Endothelial cell of hepatic sinusoid (primary cell): ENCODE measurements around the gene UQCRQ.

ENCODE experiments used
- in situ Hi-C: cut with HindIII; loops from 2 replicates; pipeline ENCODE4 v1.10.0; 2017; ENCODE audit warnings: low sequenced_read_pairs

The UQCRQ gene

DNA sequence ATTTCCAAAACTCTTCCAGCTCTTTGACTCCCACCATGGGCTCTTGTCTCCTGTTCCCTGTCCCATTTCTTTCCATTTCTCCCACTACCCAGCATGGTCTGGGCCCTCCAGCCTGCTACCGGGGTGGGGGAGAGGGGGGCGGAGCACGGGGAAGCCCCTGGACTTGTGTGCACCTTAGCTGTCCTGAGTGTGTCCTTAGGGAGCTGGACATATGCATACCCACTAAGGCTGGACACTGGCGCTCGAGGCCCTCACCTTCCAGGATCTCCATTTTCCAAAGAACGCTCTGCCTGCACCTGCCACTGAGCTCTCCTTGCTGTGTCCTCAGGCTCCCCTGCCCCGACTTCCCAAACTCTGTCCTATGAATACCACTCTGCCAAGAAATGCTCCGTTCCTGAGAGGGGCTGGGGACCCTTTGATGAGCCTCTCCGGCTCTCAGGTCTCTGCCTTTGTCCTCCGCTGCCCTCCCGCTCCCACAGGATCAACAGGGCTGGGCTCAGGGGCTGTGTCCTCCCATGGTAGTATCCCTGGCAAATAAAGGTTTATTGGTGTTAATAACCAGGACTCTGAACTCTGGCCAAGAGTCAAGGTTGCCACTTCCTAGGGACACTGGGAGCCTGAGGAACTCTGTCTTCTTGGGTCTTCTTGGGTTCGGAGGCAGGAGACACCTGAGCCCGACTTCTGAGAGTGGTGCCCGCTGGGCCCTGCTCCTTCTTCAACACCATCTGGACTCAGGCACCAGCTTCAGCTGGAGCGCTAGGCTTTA lies 35.2 kb upstream of the UQCRQ start:
- in situ Hi-C loops: no loop called here

DNA sequence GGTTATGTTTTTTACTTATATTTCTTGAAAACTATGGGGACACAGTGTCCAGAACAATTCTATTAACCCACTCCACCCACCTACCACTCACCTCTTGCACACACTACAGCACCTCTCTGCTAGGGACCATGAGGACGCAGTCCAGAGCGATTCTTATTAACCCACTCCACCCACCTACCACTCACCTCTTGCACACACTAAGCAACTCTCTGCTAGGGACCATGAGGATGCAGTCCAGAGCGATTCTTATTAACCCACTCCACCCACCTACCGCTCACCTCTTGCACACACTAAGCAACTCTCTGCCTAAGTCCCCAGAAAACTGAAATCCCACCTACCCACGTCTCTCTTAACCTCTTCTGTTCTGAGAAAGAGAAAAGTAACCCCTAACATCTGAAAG lies 33.8 kb upstream of the UQCRQ start:
- in situ Hi-C loops: no loop called here

DNA sequence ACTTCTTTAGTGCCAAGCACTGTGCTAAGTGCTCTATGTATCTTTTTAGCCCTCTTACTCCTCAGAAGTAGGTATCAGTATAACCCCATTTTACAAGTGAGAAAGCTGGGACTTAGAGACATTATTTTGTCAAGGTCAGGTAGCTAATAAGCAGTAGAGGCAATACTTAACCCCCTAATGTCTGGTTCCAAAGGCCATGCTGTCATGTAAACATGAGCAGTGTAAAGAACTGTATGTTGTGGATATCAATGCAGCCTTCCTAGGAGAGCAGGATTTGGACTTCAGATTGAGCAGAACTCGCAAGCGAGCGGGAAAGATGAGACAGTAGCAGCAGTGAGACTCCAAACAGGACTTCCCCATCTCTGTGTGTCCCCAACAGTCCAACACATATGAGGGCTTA lies 32.4 kb upstream of the UQCRQ start:
- in situ Hi-C loops: no loop called here

DNA sequence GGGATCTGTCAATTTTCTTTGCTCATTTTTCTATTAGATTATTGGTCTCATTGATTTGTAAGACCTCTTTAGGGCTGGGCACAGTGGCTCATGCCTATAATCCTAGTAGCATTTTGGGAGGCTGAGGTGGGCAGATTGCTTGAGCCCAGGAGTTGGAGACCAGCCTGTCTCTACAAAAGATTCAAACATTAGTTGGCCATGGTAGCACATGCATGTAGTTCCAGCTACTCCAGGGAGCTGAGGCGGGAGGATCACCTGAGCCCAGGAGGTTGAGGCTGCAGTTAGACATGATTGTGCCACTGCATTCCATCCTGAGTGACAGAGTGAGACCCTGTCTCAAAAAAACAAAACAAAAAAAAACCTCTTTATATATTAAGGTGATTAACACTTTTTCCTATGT lies 29.6 kb upstream of the UQCRQ start:
- in situ Hi-C loops: no loop called here

DNA sequence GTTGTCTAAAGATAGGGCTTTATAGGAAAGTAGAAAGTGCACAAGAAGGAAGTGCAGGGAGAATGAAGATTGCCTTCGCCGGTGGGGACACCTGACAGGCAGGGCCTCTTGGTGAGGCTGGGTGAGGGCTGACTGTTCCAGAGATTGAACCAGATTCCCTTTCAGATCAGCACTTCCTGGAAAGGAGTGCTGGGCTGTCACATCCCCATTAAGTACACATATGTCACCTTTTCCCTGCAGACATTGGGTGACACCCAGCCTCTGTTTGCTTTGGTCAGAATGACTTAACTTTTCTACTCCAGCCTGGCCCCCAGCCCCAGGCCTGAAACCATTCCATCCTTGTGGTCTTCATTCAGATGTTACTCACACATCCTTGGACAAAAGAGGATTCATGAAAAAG lies 28.6 kb upstream of the UQCRQ start:
- in situ Hi-C loops: no loop called here

DNA sequence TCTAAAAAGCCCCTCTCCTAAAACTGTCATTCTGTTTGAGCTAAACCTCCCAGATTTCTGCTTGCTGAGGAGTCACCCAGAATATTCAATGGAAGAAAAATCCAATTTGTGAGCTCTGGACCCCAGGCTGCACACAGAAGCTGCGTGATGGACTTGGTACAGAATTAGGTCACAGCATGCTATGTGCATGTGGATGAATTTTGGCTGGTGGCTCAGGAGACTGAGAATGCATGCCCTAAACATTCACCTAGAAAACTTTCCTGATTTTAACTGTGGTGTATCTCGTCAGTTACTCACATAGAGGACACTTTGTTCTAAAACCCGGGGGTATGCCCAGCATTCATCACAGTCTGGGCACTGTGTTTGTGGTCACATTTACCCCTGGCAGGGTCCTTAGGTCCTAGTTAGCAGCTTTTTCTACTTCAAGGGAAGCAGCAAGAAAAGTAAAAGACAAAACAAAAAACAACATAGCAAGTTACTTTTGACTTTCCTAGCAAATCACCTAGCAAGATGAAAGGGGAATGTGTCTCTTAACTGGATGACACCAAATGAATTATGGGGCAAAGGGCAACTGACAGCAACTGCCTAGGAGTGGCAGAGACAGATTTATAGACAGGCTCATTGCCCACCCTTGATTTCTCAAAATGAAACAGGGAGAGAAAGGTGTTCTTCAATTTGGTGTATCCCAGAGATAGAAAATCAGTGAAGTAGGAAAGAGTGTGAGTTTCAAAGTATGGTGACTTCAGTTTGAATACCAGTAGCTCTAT lies 27.7 kb upstream of the UQCRQ start:
- in situ Hi-C loops: no loop called here

DNA sequence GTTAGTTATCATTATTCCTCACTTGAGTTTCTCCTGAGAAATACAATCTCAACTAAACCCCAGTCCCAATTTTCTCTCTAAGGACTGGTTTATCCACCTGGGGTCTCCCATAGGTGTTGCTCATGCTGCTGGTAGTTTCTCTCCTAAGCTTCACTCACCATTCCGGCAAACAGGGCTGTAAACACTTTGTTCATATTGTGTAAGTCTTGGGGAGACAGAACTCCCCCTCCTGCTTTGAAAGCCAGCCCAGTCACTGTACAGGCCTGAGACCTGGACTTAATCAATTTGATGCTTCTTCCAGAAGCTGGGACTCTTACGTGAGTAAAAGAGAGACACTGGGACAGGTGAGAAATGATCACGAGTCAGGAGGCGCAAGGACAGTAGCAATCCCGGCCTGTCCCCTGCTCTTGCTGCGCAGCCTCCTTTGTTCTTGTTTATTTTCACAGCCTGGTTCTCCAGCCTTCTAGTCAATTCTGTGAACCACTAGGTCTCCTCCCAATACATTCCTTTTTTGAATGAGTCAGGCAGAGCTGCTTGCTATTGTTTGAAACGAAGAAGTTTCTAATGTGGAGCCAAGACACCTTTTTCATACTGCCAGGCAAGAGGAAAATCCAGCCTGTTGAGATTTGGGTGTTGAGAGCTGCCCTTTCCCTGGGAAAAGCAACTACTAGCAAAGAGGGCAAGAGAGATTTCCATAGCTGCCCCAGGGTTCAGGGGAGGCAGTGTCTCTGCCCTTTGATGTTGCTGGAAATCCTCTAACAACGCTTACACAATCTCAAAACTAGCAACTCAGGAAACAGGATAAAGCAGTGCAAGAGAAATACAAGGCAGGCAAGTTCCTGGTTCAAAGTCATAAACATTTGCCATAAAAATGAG lies 26.8 kb upstream of the UQCRQ start:
- in situ Hi-C loops: no loop called here

DNA sequence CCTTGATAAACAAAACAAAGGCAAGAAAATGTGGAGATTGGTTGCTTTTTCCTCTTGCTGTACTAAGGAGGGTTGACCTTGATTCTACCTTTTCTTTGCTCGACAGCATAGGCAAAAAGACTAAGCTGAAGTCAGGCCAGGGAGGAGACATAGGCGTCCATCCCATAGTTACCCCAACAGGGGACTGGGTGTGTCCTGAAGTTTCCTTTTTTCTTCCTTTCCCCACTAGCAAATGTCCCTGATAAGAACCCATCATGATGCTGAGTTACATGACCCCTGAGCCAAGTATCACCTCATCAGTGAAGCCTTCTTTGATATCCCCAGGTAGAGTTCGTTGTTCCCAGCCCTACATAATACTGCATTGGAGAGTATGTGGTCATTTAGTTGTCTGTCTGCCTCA lies 26.1 kb upstream of the UQCRQ start:
- in situ Hi-C loops: no loop called here

DNA sequence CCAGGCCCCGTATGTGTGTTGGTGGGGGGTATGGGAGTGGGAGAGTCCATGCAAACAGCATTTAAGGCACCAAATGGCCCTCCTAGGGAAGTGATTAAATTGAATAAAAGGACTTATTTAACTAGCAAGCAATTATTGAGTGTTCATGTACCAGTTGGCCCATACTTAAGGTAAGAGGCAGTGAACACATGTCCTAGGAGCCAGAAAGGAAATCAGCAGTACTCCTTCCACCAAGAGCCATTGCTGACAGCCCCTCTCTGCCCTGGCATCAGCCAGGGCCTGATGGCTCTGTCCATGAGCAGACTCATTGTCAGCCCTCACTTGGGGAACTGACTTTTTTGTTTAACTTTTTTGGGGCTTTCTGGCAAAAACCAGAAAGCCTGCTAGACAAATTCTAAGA lies 25.5 kb upstream of the UQCRQ start:
- in situ Hi-C loops: no loop called here

DNA sequence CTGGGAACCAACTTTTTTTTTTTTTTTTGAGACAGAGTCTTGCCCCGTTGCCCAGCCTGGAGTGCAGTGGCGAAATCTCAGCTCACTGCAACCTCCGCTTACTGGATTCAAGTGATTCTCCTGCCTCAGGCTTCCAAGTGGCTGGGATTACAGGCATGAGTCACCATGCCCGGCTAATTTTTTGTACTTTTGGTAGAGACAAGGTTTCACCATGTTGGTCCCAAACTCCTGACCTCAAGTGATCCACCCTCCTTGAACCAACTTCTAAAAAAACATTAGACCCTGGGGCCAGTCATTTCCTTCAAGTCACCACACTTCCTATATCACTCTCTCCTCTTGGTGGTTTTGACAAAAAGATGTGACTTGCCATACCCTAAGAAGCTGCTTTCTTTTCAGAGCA lies 25.1 kb upstream of the UQCRQ start:
- in situ Hi-C loops: no loop called here

DNA sequence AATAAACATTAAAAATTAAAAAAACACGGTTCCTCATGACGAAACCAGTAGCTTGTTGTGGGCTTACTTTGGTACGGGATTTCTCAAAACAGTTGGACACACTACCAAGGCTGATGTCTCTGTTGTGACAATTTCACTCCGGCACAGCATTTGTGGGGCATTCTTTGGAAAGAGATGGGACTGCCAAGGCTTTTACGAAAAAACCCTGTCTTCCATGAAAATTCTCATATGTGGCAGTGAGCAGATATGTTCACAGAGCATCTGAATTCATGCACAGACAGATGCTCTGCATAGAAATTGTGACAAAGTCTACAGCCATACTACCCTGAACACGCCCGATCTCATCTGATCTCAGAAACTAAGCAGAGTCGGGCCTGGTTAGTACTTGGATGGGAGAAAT lies 18.2 kb upstream of the UQCRQ start:
- in situ Hi-C loops: no loop called here

DNA sequence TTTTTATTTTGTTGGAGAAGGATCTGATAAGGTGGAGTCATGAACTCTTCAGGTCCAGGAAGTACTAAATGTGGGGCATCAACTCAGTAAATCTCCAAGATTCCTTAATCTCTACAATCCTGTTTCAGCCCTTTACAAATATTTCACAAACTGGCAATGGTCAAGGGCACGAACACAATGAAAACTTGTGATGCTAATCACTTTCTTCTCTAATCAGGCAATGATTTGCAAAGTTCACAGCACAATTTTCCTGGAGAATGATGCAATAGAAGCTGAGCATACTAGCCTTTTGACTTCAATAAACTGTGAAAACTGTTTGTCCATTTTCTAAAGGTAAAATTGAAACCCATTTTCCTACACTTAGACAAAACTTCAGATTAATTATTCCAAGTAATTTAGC lies 17.1 kb upstream of the UQCRQ start:
- in situ Hi-C loops: no loop called here

DNA sequence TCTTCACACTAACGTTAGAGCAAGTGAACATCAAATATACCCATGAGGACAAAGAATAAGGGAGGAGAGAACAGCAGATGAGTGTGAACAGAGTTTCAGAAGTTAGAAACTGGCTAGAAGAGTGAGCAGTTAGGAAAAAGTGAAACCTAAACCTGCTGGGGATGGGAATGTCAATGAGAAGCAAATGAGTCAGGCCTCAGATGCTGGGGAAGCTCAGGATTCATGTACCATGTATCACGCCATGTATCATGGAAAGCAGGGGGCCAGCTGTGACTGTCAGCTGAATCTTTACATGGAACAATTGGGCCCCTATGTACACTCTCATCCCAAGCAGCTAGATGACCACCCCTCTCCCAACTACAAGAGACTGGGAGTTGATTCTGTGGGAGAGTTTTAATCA lies 16.4 kb upstream of the UQCRQ start:
- in situ Hi-C loops: loop anchor here (25.0 kb wide), 1 partner anchor 463 kb away; no protein-coding TSS in a partner anchor

DNA sequence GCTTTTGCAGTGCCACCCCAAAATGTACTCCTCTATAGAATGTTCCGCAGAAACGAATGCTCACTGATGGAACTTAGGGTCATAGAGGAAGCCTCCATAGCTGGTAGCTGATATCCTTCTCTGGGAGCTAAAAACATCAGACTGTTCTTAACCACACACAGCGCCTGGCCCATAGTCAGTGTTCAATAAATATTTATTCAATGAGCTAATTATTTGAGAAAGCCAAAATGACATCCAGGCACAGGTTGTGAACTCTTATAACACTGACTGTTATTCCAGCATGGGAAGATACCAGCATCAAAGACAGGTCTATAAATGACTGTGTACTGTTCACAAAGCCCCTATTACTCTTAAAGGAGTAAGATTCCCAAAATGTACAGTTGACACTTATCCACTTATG lies 13.1 kb upstream of the UQCRQ start:
- in situ Hi-C loops: loop anchor here (25.0 kb wide), 1 partner anchor 466 kb away; no protein-coding TSS in a partner anchor

DNA sequence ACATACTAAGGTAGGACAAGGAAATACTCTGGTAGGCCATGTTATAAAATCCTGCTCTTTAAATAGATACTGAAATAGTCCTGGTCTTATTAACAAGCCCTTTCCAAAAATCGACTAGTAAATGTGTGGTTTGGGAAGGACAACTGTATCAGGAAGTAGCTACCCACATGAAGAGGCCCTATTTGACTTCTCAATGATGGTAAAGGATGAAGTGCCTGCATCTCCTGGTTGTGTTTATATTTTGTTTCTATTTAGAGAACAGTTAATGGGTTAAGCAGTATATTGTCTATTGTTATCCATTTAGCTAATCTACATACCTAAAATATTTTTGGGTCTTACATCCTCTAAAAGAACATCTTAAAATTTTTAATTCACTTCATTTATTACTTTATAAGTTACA lies 12.7 kb upstream of the UQCRQ start:
- in situ Hi-C loops: loop anchor here (25.0 kb wide), 1 partner anchor 466 kb away; no protein-coding TSS in a partner anchor

DNA sequence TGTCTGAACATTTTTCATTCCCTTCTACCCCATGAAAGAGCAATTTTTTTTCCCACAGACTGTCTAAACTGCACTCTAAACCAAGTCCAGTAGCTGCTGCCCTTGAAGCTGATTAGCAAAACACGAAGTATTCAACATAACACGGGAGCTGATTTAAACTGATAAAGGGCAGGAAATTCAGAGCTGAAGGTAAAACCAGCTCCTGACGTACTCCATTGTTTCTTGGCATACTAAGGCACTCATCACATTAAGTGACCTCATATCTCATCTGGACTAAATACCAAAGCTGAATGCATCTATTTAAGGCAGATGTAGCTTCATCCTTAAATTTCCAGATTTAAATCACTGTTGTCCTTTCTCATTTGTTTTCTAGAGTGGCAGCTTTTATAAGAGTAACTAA lies 12.1 kb upstream of the UQCRQ start:
- in situ Hi-C loops: loop anchor here (25.0 kb wide), 1 partner anchor 467 kb away; no protein-coding TSS in a partner anchor

DNA sequence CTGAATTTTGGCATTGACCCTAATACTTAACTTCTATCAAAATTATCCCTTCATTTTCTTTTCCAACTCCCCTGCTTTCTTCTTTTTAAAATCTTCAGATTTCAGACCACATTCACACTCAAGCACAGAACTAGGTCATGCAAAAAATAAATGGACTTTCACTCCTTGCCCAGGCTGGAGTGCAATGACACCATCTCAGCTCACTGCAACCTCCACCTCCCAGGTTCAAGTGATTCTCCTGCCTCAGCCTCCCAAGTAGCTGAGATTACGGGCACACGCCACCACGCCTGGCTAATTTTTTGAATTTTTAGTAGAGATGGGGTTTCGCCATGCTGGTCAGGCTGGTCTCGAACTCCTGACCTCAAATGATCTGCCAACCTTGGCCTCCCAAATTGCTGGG lies 11.4 kb upstream of the UQCRQ start:
- in situ Hi-C loops: loop anchor here (25.0 kb wide), 1 partner anchor 468 kb away; no protein-coding TSS in a partner anchor

DNA sequence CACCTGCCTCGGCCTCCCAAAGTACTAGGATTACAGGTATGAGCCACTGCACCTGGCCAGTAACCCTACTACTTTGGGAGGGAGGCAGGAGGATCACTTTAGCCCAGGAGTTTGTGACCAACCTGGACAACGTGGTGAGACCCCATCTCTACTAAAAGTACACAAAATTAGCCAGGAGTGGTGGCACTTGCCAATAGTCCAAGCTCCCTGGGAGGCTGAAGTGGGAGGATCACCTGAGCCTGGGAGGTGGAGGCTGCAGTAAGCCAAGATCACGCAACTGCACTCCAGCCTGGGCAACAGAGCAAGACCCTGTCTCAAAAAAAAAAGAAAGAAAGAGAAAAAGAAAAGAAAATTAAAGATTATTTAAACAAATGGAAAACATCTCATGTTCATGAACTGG lies 10.4 kb upstream of the UQCRQ start:
- in situ Hi-C loops: loop anchor here (25.0 kb wide), 1 partner anchor 469 kb away; no protein-coding TSS in a partner anchor

DNA sequence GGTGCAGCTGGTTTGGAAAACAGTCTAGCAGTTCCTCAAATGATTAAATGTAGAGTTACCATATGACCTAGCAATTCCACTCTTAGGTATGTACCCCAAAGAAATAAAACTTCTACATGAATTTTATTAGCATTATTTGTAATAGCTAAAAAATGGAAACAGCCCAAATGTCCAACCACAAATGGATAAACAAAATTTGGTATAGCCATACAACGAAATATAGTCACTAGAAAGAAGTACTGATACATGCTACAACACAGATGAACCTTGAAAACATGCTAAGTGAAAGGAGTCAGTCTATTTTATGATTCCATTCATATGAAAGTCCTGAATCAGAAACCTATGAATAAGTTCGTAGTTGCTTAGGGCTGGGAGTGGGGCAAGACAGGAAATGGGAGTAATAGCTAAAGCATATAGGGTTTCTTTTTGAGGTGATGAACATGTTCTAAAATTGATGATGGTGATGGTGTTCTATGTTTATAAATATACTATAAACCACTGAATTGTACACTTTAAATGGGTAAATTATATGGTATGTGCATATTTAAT lies 6.5 kb upstream of the UQCRQ start:
- in situ Hi-C loops: loop anchor here (25.0 kb wide), 1 partner anchor 473 kb away; no protein-coding TSS in a partner anchor

DNA sequence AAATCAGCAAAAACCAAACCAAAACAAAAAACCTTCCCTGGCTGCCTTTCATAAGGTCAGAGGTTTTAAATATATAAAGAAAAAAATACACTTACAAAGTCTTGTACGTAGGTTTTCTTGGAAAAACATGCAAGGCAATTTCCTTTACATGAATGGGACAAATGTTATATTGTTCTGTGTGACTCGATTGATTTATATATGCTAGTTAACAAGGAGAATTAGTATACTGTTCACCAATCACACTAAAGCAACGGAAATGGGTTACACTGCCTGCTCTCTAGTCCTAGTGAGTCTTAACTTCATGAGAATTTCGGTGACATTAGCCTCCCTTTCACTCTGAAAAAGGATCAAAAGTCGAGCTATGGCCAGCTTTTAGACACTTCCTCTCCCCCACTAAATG lies 5.7 kb upstream of the UQCRQ start:
- in situ Hi-C loops: loop anchor here (25.0 kb wide), 1 partner anchor 473 kb away; no protein-coding TSS in a partner anchor
